HepG2 (cell line): Measurements from ENCODE around the gene ESYT2. TPM values are rescaled to one million over a fixed set of nuclear protein-coding genes. Genes with fewer than 3 reads are reported as not detected.

Source experiments
- ATAC-seq: fragments of 200-7000 bp; cut with Tn5 transposase; 3 replicates; pipeline ENCODE4 v1.9.1; 2020; ENCODE audit warnings: mild to moderate bottlenecking, moderate library complexity
- BruUV-seq: library from RNA; stranded (reverse); fragments of 400-500 nt; replicated peaks from 2 replicates; lab custom pipeline; 2021; lab: Mats Ljungman, UMichigan
- CTCF ChIA-PET: fragments of 300-600 bp; formaldehyde crosslinking; extraction: SDS; loops from one replicate; lab custom pipeline; 2021; ENCODE audit warnings: low total read pairs, inconsistent platforms, low intra/inter-chr PET ratio; lab: Yijun Ruan, JAX
- POLR2A ChIA-PET: fragments of 350-600 bp; sonication (Branson Sonifier 250); formaldehyde crosslinking; loops from one replicate; lab custom pipeline; 2020; ENCODE audit warnings: antibody characterized with exemption, inconsistent platforms; lab: Yijun Ruan, JAX
- DNase-seq: peaks from one replicate; pipeline ENCODE4 v3.0.0-alpha.2; 2015; ENCODE audit warnings: low spot score
- FAIRE-seq: peaks from 3 replicates; lab custom pipeline; 2011; peaks lifted over from hg19 to GRCh38; lab: Jason Lieb, UNC
- H2AFZ ChIP-seq: one replicate; pipeline ENCODE4 v1.6.1; 2011; ENCODE audit warnings: low read length, inconsistent platforms
- H3K27ac ChIP-seq: fragments of 300-600 bp; 3 replicates; pipeline ENCODE4 v1.8.0; 2011; ENCODE audit warnings: mixed run types, mild to moderate bottlenecking, mixed read lengths, low read length, inconsistent platforms; ENCODE audit not compliant: insufficient read depth; ENCODE audit errors: extremely low read length
- H3K27me3 ChIP-seq, 2 experiments: fragments of 200-600 bp in 1 of 2; 2 replicates in 1 of 2; 3 replicates in 1 of 2; pipeline versions ENCODE4 v1.6.0 to v1.8.0; 2011; ENCODE audit warnings: low read length in 2 of 2, mild to moderate bottlenecking in 2 of 2, moderate library complexity in 2 of 2, inconsistent platforms in 1 of 2; ENCODE audit not compliant: insufficient read depth in 2 of 2, control insufficient read depth in 1 of 2
- H3K36me3 ChIP-seq, 2 experiments: fragments of 200-600 bp in 1 of 2; replicated peaks in 1 of 2; 2 replicates in 1 of 2; 3 replicates in 1 of 2; pipeline versions ENCODE4 v1.5.1 to v1.8.0; 2011; ENCODE audit warnings: low read length in 2 of 2, inconsistent platforms in 1 of 2; ENCODE audit not compliant: insufficient read depth in 2 of 2, control insufficient read depth in 1 of 2
- H3K4me1 ChIP-seq: 2 replicates; pipeline ENCODE4 v1.5.1; 2012; ENCODE audit warnings: low read length, inconsistent platforms; ENCODE audit not compliant: insufficient read depth
- H3K4me2 ChIP-seq: 2 replicates; pipeline ENCODE4 v1.6.0; 2011; ENCODE audit warnings: low read depth, low read length, inconsistent platforms
- H3K4me3 ChIP-seq, 3 experiments: fragments of 200-600 bp in 1 of 3; sonication (generic), shearing (Covaris generic) in 1 of 3; replicated peaks in 1 of 3; 2 replicates each; pipeline ENCODE4 v1.5.1; 2011 to 2016; ENCODE audit warnings: low read length in 3 of 3, inconsistent platforms in 2 of 3, low read depth in 2 of 3, mild to moderate bottlenecking in 2 of 3, control low read depth in 1 of 3, mixed read lengths in 1 of 3; ENCODE audit not compliant: insufficient read depth in 1 of 3
- H3K79me2 ChIP-seq: one replicate; pipeline ENCODE4 v1.6.1; 2011; ENCODE audit warnings: low read length, inconsistent platforms; ENCODE audit not compliant: insufficient read depth
- H3K9ac ChIP-seq: 2 replicates; pipeline ENCODE4 v1.6.0; 2011; ENCODE audit warnings: mild to moderate bottlenecking, low read depth, low read length, inconsistent platforms; ENCODE audit not compliant: insufficient read depth
- H3K9me3 ChIP-seq: 2 replicates; pipeline ENCODE4 v1.5.1; 2012; ENCODE audit warnings: mild to moderate bottlenecking, low read length
- H4K20me1 ChIP-seq: 2 replicates; pipeline ENCODE4 v1.6.0; 2011; ENCODE audit warnings: inconsistent platforms, mild to moderate bottlenecking, low read length, moderate library complexity; ENCODE audit not compliant: insufficient read depth
- CHD4 ChIP-seq: fragments of 200-600 bp; sonication (generic); IDR thresholded peaks from 2 replicates; pipeline ENCODE4 v1.7.0; 2017; ENCODE audit warnings: mild to moderate bottlenecking, low read length, borderline replicate concordance
- CREM ChIP-seq, 2 experiments: sonication (generic) in 1 of 2; formaldehyde crosslinking in 1 of 2; IDR thresholded peaks; 2 replicates each; pipeline versions ENCODE4 v1.4.0 to v1.6.1; 2016 to 2020; ENCODE audit warnings: antibody characterized with exemption in 1 of 2, mild to moderate bottlenecking in 1 of 2, missing genetic modification reagents in 1 of 2
- EHMT2 ChIP-seq: fragments of 200-600 bp; sonication (generic); IDR thresholded peaks from 2 replicates; pipeline ENCODE4 v1.7.0; 2017; ENCODE audit warnings: antibody characterized with exemption, low read depth, low read length, borderline replicate concordance
- HNRNPLL ChIP-seq: fragments of 200-400 bp; formaldehyde crosslinking; IDR thresholded peaks from 2 replicates; pipeline ENCODE4 v1.6.1; 2017; ENCODE audit warnings: mild to moderate bottlenecking, low read depth, low read length; ENCODE audit not compliant: poor library complexity, severe bottlenecking
- KLF6 ChIP-seq: IDR thresholded peaks from 2 replicates; pipeline ENCODE4 v1.8.0; 2016; ENCODE audit warnings: missing biosample characterization, missing genetic modification reagents
- MIXL1 ChIP-seq: IDR thresholded peaks from 2 replicates; pipeline ENCODE4 v1.6.1; 2016
- NR2F6 ChIP-seq, 2 experiments: IDR thresholded peaks; 2 replicates each; pipeline ENCODE4 v1.6.1; 2016; ENCODE audit warnings: antibody characterized with exemption in 1 of 2, mild to moderate bottlenecking in 1 of 2
- SMARCC2 ChIP-seq: fragments of 450-650 bp; IDR thresholded peaks from 2 replicates; pipeline ENCODE4 v1.6.1; 2017; ENCODE audit warnings: antibody characterized with exemption, mild to moderate bottlenecking
- ZMYM3 ChIP-seq: sonication (generic); formaldehyde crosslinking; IDR thresholded peaks from 2 replicates; pipeline ENCODE4 v1.5.1; 2020; ENCODE audit warnings: mild to moderate bottlenecking, missing genetic modification reagents
- ZNF629 ChIP-seq: sonication (generic); formaldehyde crosslinking; conservative IDR thresholded peaks from 2 replicates; pipeline ENCODE4 v1.5.0; 2020; ENCODE audit warnings: missing genetic modification reagents
- ZNF879 ChIP-seq: sonication (generic); formaldehyde crosslinking; IDR thresholded peaks from 2 replicates; pipeline ENCODE4 v1.8.1; 2023; ENCODE audit warnings: missing genetic modification reagents
- ZZZ3 ChIP-seq: sonication (generic); formaldehyde crosslinking; IDR thresholded peaks from 2 replicates; pipeline ENCODE4 v1.4.0; 2020; ENCODE audit warnings: missing genetic modification reagents, mild to moderate bottlenecking, borderline replicate concordance
- WGBS: methylation state at CpG from one replicate; pipeline ENCODE4 v1.1.6; 2017; ENCODE audit warnings: low lambda C conversion rate; 5-methylcytosine and 5-hydroxymethylcytosine counted together
- in situ Hi-C: cut with HindIII; loops from 2 replicates; pipeline ENCODE4 v1.10.0; 2017; ENCODE audit warnings: low pct_unique_long_range_greater_than_20kb; ENCODE audit not compliant: extremely low pct_ligation_motif_present
- intact Hi-C: fragments of 100-400 bp; cut with micrococcal nuclease; formaldehyde crosslinking; loops from one replicate; pipeline ENCODE4 v1.10.0; 2022; ENCODE audit not compliant: unreplicated experiment
- polyA plus RNA-seq, 8 experiments: library from polyadenylated mRNA; depleted of rRNA in 3 of 8; stranded (reverse) in 7 of 8; unstranded in 1 of 8; fragments of >200 nt; fragmentation: Illumina TruSeq in 4 of 8; extraction: Trizol in 4 of 8; gene quantifications; 2 replicates each; pipeline versions ENCODE4 v1.2.1 to v1.2.3, GENCODE V29; 2011 to 2016; ENCODE audit warnings: low read depth in 4 of 8, missing spikeins in 1 of 8, mixed read lengths in 1 of 8; ENCODE audit not compliant: insufficient read depth in 1 of 8
- total RNA-seq, 5 experiments: library from RNA; depleted of rRNA; stranded (reverse); fragments of >200 nt; fragmentation: Illumina TruSeq; extraction: Trizol; gene quantifications; 2 replicates each; pipeline ENCODE4 v1.2.3, GENCODE V29; 2016; ENCODE audit warnings: low read depth in 1 of 5
- TF ChIP-seq, protein P1 (sequence below): sonication (generic); formaldehyde crosslinking; IDR thresholded peaks from 2 replicates; pipeline ENCODE4 v1.4.0; 2020; ENCODE audit warnings: low read depth, mild to moderate bottlenecking, missing genetic modification reagents
- TF ChIP-seq, protein P2 (sequence below): sonication (generic); formaldehyde crosslinking; IDR thresholded peaks from 2 replicates; pipeline ENCODE4 v1.5.0; 2020; ENCODE audit warnings: missing genetic modification reagents, mild to moderate bottlenecking, borderline replicate concordance
- TF ChIP-seq, protein P3 (sequence below): sonication (generic); formaldehyde crosslinking; IDR thresholded peaks from 2 replicates; pipeline ENCODE4 v1.8.0; 2022; ENCODE audit warnings: mild to moderate bottlenecking, missing genetic modification reagents, moderate library complexity

ESYT2 gene
- total and polyA plus RNA-seq, 2 of the 13 experiments (the other 11 are each of a cell fraction or from before 2014, with no cell fraction given): 28.5 to 37.3 TPM

DNA sequence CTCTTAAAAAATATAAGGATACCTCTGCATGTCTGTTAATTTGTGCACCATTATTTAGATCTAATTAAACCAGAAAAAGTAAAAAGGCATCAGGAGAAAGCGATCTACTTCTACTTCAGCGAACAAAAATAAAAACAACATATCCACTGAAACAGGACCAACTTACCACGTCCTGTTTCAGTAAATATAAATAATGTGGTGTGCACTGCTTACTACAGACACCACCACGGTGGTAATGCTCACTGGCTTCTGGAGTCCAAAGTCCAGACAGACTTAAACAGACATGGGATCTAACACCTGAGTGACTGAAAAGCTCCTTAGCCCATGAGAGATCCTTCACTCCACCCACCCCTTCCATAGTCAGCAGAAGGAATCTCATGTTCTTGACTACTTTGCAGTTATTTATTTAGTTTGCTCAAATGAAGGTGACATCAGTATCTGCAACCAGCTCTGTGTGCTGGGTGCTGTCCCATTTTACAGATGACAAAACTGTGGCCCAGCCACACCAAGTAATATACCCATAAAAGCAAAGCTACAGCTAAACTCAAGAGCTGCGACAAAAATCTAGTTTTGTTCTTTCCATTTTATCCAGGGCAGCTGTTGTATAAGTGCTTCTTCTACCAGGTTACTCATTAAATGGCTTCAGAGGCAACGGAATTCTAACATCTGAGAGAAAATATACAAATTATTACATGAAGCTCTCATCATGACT is 62.6 kb downstream of the ESYT2 start:
- Histone ChIP-seq H3K4me2 (no peak overlapping the region), H3K27me3 (no peaks in the 10 kb centered on the region), H4K20me1 (no peaks in the 10 kb centered on the region), H3K4me3 (no peak overlapping the region), H3K9me3 (no peaks in the 10 kb centered on the region), H3K79me2 (no peaks in the 10 kb centered on the region), H3K9ac (no peak overlapping the region), H3K27ac (no peak overlapping the region), H2AFZ (no peak overlapping the region), H3K36me3 (peaks cover 12 to 32% of the 10 kb centered on the region in 2 experiments), H3K4me1 (peaks cover 8% of the 10 kb centered on the region; the same call in 1 of the 2 replicates)
- intact Hi-C loops (loop anchor here (10.0 kb wide), 1 partner anchor 272 kb away; no protein-coding TSS in a partner anchor), in situ Hi-C loops (no loop called here)
- POLR2A ChIA-PET: no interaction called here
- no TSS peak for BruUV-seq
- FAIRE-seq (no peak), DNase-seq (no peak), ATAC-seq (no peak)
- CTCF ChIA-PET: no interaction called here
- 82% methylated on average over 6 of the region's 6 CpGs for WGBS
- no peak for TF ChIP-seq MIXL1 (CRISPR knock-in tag)
- TF ChIP-seq ZNF879 (CRISPR knock-in tag): no peak
- TF ChIP-seq SMARCC2: no peak
- TF ChIP-seq CHD4: peak; percentile 54; the same call in 1 of the 2 replicates
- no peak for TF ChIP-seq CREM (IDR thresholded peaks at IDR 0.05)
- TF ChIP-seq CREM (CRISPR knock-in tag; IDR thresholded peaks at IDR 0.05): no peak
- TF ChIP-seq ZNF629 (CRISPR knock-in tag): peak; percentile 85
- TF ChIP-seq ZMYM3 (CRISPR knock-in tag): peak; percentile 41; the same call in 1 of the 2 replicates

DNA sequence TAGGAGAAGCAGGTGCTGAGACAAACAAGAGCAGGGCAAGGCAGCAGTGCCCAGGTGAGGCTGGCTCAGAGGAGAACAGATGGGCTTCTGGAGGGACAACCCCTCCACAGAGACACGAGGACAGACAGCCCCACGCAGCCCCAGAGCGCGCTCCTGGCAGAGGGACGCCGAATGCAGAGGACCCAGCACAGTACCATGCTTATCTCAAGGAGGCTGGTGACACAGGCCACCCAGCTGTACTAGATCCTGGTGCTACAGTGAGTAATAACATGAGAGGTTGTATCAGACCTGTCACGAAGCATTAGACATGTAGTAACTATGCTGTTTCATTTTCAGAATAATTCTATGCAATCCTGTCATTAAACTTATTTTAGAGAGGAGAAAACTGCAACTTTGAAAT is 64.3 kb downstream of the ESYT2 start:
- in situ Hi-C loops: no loop called here
- H3K27ac ChIP-seq: no peak overlapping the region
- intact Hi-C loops: loop anchor here (10.0 kb wide), 1 partner anchor 270 kb away; no protein-coding TSS in a partner anchor
- FAIRE-seq: no peak
- peaks cover 12 to 44% of the 10 kb centered on the region in 2 experiments for H3K36me3 ChIP-seq
- POLR2A ChIA-PET: no interaction called here
- 91% methylated on average over 7 of the region's 7 CpGs for WGBS
- no TSS peak for BruUV-seq
- ATAC-seq: no peak
- H2AFZ ChIP-seq: no peak overlapping the region
- TF ChIP-seq EHMT2 (no peak), ZZZ3 (CRISPR knock-in tag) (no peak), NR2F6 (IDR thresholded peaks at IDR 0.05) (no peak), NR2F6 (CRISPR knock-in tag; IDR thresholded peaks at IDR 0.05) (no peak), KLF6 (CRISPR knock-in tag) (no peak), HNRNPLL (no peak)
- TF ChIP-seq, protein P1, sequence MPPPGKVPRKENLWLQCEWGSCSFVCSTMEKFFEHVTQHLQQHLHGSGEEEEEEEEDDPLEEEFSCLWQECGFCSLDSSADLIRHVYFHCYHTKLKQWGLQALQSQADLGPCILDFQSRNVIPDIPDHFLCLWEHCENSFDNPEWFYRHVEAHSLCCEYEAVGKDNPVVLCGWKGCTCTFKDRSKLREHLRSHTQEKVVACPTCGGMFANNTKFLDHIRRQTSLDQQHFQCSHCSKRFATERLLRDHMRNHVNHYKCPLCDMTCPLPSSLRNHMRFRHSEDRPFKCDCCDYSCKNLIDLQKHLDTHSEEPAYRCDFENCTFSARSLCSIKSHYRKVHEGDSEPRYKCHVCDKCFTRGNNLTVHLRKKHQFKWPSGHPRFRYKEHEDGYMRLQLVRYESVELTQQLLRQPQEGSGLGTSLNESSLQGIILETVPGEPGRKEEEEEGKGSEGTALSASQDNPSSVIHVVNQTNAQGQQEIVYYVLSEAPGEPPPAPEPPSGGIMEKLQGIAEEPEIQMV: no peak
- TF ChIP-seq, protein P2, sequence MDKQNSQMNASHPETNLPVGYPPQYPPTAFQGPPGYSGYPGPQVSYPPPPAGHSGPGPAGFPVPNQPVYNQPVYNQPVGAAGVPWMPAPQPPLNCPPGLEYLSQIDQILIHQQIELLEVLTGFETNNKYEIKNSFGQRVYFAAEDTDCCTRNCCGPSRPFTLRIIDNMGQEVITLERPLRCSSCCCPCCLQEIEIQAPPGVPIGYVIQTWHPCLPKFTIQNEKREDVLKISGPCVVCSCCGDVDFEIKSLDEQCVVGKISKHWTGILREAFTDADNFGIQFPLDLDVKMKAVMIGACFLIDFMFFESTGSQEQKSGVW (CRISPR knock-in tag): no peak
- TF ChIP-seq, protein P3, sequence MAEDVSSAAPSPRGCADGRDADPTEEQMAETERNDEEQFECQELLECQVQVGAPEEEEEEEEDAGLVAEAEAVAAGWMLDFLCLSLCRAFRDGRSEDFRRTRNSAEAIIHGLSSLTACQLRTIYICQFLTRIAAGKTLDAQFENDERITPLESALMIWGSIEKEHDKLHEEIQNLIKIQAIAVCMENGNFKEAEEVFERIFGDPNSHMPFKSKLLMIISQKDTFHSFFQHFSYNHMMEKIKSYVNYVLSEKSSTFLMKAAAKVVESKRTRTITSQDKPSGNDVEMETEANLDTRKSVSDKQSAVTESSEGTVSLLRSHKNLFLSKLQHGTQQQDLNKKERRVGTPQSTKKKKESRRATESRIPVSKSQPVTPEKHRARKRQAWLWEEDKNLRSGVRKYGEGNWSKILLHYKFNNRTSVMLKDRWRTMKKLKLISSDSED (CRISPR knock-in tag): no peak
- H3K79me2 ChIP-seq: no peaks in the 10 kb centered on the region
- H3K4me2 ChIP-seq: no peak overlapping the region
- no peaks in the 10 kb centered on the region for H3K9me3 ChIP-seq
- peaks cover 8% of the 10 kb centered on the region; the same call in 1 of the 2 replicates for H3K4me1 ChIP-seq
- no peak overlapping the region for H3K9ac ChIP-seq
- no peaks in the 10 kb centered on the region for H3K27me3 ChIP-seq
- H4K20me1 ChIP-seq: no peaks in the 10 kb centered on the region
- no peak for DNase-seq
- CTCF ChIA-PET: no interaction called here
- H3K4me3 ChIP-seq: no peak overlapping the region
